Upper lobe of left lung (tissue), 4 donors: ENCODE results near the gene PPM1E.

Source experiments
- EP300 ChIP-seq, 4 donors: sonication (generic); formaldehyde crosslinking; IDR thresholded peaks; one replicate each; pipeline ENCODE4 v1.5.1; 2017; ENCODE audit warnings: antibody characterized with exemption in 4 of 4, control low read depth in 2 of 4
- POLR2A ChIP-seq, 4 donors: fragments of 450-650 bp; IDR thresholded peaks; one replicate each; pipeline ENCODE4 v1.5.1; 2016 to 2017; ENCODE audit warnings: antibody characterized with exemption in 4 of 4, mild to moderate bottlenecking in 2 of 4
- POLR2AphosphoS5 ChIP-seq, 2 donors: sonication (generic); formaldehyde crosslinking; IDR thresholded peaks; one replicate each; pipeline ENCODE4 v1.5.1; 2017; ENCODE audit warnings: antibody characterized with exemption in 2 of 2
- TF ChIP-seq, protein P1 (sequence below), 6 experiments: fragments of 450-650 bp in 4 of 6; fragments of 200-600 bp in 2 of 6; sonication (generic) in 2 of 6; IDR thresholded peaks; one replicate each; pipeline ENCODE4 v1.5.1; 2016 to 2019; ENCODE audit warnings: antibody characterized with exemption in 6 of 6

DNA sequence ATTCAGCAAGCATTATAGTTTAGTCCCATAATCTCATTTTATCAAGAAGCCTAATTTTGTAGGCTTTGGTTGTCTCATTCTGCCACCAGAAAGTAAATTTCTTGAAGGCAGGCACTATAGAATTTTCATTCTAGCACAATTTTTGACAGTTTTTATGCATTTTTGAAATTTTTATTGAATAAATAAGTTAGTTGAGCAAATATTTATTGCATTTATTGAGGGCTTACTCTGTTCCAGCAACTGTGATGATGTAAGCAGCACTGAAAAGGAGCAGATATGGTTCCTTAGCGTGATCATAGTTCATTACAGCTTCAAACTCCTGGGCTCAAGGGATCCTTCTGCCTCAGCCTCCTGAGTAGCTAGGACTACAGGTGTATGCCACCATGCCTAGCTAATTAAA is 34.2 kb downstream of the PPM1E start:
- TF ChIP-seq, protein P1, sequence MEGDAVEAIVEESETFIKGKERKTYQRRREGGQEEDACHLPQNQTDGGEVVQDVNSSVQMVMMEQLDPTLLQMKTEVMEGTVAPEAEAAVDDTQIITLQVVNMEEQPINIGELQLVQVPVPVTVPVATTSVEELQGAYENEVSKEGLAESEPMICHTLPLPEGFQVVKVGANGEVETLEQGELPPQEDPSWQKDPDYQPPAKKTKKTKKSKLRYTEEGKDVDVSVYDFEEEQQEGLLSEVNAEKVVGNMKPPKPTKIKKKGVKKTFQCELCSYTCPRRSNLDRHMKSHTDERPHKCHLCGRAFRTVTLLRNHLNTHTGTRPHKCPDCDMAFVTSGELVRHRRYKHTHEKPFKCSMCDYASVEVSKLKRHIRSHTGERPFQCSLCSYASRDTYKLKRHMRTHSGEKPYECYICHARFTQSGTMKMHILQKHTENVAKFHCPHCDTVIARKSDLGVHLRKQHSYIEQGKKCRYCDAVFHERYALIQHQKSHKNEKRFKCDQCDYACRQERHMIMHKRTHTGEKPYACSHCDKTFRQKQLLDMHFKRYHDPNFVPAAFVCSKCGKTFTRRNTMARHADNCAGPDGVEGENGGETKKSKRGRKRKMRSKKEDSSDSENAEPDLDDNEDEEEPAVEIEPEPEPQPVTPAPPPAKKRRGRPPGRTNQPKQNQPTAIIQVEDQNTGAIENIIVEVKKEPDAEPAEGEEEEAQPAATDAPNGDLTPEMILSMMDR (IDR thresholded peaks at IDR 0.05): no peak
- TF ChIP-seq POLR2AphosphoS5 (IDR thresholded peaks at IDR 0.05) (no peak), POLR2A (IDR thresholded peaks at IDR 0.05) (no peak), EP300 (IDR thresholded peaks at IDR 0.05) (no peak)
